ENCODE measurements around the gene ASXL2. TPM values are rescaled to one million over a fixed set of nuclear protein-coding genes. Genes with fewer than 3 reads are reported as not detected.
A peak's percentile ranks its signal among the peaks of the same experiment; 100 is the strongest.

ASXL2 gene
- total RNA-seq, 1 experiment from 2014 or later: 32.7 TPM

- Histone ChIP-seq H4K91ac (ENCODE audit: insufficient read length, low read depth, low read length) (no peak overlapping the region), H3T11ph (ENCODE audit: low read length) (no peak overlapping the region), H3K56ac (ENCODE audit: insufficient read length, low read depth, low read length) (no peak overlapping the region), H4K8ac (replicated peaks; ENCODE audit: insufficient read length, low read depth, low read length) (no peak overlapping the region), H2BK20ac (ENCODE audit: low read depth, low read length, poor library complexity, severe bottlenecking) (no peak overlapping the region), H3K4me1 (ENCODE audit: insufficient read depth, low read length) (no peaks in the 10 kb centered on the region), H3K27me3 (ENCODE audit: insufficient read depth, low read length) (no peaks in the 10 kb centered on the region), H3K23ac (ENCODE audit: insufficient read length, low read depth, low read length) (no peak overlapping the region), H3K4ac (ENCODE audit: low read depth, low read length) (no peak overlapping the region), H2BK12ac (ENCODE audit: insufficient read length, low read depth, low read length) (no peak overlapping the region), H3K9ac (ENCODE audit: extremely low read depth, insufficient read length, low read length) (peak overlapping the region; percentile 15), H2AK5ac (ENCODE audit: insufficient read length, low read length) (no peak overlapping the region), H3K79me1 (ENCODE audit: insufficient read depth, low read depth, low read length, poor library complexity, severe bottlenecking) (peaks cover 4% of the 10 kb centered on the region), H3K79me2 (ENCODE audit: insufficient read depth, low read length) (peaks cover 8% of the 10 kb centered on the region; the same call in 1 of the 2 replicates), H3K18ac (ENCODE audit: insufficient read length, low read depth, low read length) (no peak overlapping the region), H3K14ac (ENCODE audit: insufficient read depth, low read length) (no peak overlapping the region), H4K20me1 (ENCODE audit: control insufficient read depth, insufficient read depth, insufficient read length) (no peaks in the 10 kb centered on the region), H3K23me2 (ENCODE audit: insufficient read length, low read depth, low read length, poor library complexity, severe bottlenecking) (no peaks in the 10 kb centered on the region), H2AFZ (ENCODE audit: low read length) (no peak overlapping the region), H3K4me2 (ENCODE audit: insufficient read depth, insufficient read length, low read length) (peak overlapping the region; percentile 71), H2BK5ac (ENCODE audit: insufficient read length, low read length) (no peak overlapping the region), H3K9me3 (ENCODE audit: control insufficient read depth, low read depth, low read length) (no peaks in the 10 kb centered on the region), H4K5ac (ENCODE audit: insufficient read length, low read depth, low read length) (no peak overlapping the region), H2BK120ac (ENCODE audit: low read depth, low read length, poor library complexity, severe bottlenecking) (no peak overlapping the region), H2BK15ac (ENCODE audit: low read depth, low read length) (no peak overlapping the region), H3K27ac (ENCODE audit: insufficient read length, low read depth, low read length) (no peak overlapping the region)
- Mint-ChIP-seq H3K4me1 (peaks cover 13 to 20% of the 10 kb centered on the region in 2 experiments), H3K27me3 (ENCODE audit: low read depth) (peaks cover 26% of the 10 kb centered on the region), H3K4me3 (peak overlapping the region; percentile 95 to 98), H3K9me3 (no peaks in the 10 kb centered on the region), H3K27ac (peak overlapping the region in 1 of 3 experiments; percentile 97; a peak in 2 of 7 replicates), H3K36me3 (ENCODE audit: insufficient read depth in 1 of 3, low read depth in 3 of 3) (peaks cover 0 to 7% (median 0%) of the 10 kb centered on the region in 3 experiments; a peak in 4 of 7 replicates)
- DNase-seq: no peak
- no CpG with 5 or more reads among the region's 5 CpGs for WGBS (ENCODE audit: extremely low coverage, insufficient read length, low lambda C conversion rate)
- no peak for TF ChIP-seq CTCF (conservative IDR thresholded peaks at IDR 0.05)
These were observed 945 bp upstream of the ASXL2 start for GRCh38 chr2:25879133-25879730.
